Measurements from ENCODE around the gene MAST4.

The MAST4 gene

DNA sequence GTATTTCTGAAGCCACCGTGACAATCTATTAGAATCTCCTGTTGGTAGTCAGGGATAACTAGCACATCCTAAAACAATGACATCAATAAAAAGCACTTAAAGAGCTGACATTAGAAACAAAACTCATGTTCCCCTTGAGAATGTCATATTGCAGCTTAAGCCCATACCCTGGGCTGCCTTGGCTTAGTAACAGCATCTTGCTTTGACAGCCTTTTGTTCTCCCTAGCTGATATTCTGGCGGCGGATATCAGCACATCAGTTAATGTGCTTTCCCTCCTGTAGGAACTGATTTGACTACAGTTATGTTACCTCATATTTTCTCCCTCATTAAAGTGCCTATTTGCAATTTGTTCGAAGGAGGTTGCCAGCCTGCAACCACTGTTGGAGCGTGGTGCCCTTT, 386.3 kb downstream of the MAST4 start:
- Histone ChIP-seq H3K27me3 (ENCODE audit: insufficient read depth, poor library complexity, severe bottlenecking) (no peaks in the 10 kb centered on the region), H3K27ac (replicated peaks) (no peak overlapping the region), H3K4me3 (replicated peaks; ENCODE audit: insufficient read depth, low read length) (no peak overlapping the region)
- DNase-seq (ENCODE audit: low read depth in 1 of 2, low spot score in 1 of 2): no peak
- TF ChIP-seq, protein P1, sequence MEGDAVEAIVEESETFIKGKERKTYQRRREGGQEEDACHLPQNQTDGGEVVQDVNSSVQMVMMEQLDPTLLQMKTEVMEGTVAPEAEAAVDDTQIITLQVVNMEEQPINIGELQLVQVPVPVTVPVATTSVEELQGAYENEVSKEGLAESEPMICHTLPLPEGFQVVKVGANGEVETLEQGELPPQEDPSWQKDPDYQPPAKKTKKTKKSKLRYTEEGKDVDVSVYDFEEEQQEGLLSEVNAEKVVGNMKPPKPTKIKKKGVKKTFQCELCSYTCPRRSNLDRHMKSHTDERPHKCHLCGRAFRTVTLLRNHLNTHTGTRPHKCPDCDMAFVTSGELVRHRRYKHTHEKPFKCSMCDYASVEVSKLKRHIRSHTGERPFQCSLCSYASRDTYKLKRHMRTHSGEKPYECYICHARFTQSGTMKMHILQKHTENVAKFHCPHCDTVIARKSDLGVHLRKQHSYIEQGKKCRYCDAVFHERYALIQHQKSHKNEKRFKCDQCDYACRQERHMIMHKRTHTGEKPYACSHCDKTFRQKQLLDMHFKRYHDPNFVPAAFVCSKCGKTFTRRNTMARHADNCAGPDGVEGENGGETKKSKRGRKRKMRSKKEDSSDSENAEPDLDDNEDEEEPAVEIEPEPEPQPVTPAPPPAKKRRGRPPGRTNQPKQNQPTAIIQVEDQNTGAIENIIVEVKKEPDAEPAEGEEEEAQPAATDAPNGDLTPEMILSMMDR (IDR thresholded peaks at IDR 0.05; ENCODE audit: insufficient read depth, low read length): no peak
- TF ChIP-seq SPI1 (IDR thresholded peaks at IDR 0.05; ENCODE audit: borderline replicate concordance, low read depth) (no peak), GABPA (IDR thresholded peaks at IDR 0.05; ENCODE audit: low read depth) (no peak), POLR2AphosphoS5 (IDR thresholded peaks at IDR 0.05; ENCODE audit: low read depth) (no peak)
- TF ChIP-seq, protein P2, sequence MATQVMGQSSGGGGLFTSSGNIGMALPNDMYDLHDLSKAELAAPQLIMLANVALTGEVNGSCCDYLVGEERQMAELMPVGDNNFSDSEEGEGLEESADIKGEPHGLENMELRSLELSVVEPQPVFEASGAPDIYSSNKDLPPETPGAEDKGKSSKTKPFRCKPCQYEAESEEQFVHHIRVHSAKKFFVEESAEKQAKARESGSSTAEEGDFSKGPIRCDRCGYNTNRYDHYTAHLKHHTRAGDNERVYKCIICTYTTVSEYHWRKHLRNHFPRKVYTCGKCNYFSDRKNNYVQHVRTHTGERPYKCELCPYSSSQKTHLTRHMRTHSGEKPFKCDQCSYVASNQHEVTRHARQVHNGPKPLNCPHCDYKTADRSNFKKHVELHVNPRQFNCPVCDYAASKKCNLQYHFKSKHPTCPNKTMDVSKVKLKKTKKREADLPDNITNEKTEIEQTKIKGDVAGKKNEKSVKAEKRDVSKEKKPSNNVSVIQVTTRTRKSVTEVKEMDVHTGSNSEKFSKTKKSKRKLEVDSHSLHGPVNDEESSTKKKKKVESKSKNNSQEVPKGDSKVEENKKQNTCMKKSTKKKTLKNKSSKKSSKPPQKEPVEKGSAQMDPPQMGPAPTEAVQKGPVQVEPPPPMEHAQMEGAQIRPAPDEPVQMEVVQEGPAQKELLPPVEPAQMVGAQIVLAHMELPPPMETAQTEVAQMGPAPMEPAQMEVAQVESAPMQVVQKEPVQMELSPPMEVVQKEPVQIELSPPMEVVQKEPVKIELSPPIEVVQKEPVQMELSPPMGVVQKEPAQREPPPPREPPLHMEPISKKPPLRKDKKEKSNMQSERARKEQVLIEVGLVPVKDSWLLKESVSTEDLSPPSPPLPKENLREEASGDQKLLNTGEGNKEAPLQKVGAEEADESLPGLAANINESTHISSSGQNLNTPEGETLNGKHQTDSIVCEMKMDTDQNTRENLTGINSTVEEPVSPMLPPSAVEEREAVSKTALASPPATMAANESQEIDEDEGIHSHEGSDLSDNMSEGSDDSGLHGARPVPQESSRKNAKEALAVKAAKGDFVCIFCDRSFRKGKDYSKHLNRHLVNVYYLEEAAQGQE (IDR thresholded peaks at IDR 0.05; ENCODE audit: insufficient replicate concordance, low read depth): no peak

DNA sequence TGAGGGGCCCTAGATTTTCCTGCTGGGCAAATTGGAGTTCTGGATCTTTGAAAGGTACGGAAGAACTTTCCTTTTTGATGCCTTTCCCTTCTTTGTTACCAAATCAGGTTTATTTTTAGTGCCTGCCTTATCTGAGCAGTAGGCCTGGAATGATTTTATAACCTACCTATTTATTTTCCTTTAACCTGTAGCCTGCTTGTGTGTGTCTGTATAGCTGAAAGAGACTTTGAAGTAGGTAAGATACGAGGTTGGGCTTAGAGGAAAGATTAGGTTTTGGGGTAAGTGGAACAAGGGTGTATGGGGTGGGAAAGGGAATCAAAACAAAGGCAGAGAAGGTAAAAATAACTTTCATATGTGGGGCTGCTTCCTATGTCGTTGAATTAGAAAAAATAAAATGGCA, 389.2 kb downstream of the MAST4 start:
- TF ChIP-seq, protein P2 (IDR thresholded peaks at IDR 0.05; ENCODE audit: insufficient replicate concordance, low read depth): no peak
- no peak for TF ChIP-seq POLR2AphosphoS5 (IDR thresholded peaks at IDR 0.05; ENCODE audit: low read depth)
- Histone ChIP-seq H3K4me3 (replicated peaks; ENCODE audit: insufficient read depth, low read length) (no peak overlapping the region), H3K27me3 (ENCODE audit: insufficient read depth, poor library complexity, severe bottlenecking) (no peaks in the 10 kb centered on the region), H3K27ac (replicated peaks) (no peak overlapping the region)
- no peak for DNase-seq (ENCODE audit: low read depth in 1 of 2, low spot score in 1 of 2)

DNA sequence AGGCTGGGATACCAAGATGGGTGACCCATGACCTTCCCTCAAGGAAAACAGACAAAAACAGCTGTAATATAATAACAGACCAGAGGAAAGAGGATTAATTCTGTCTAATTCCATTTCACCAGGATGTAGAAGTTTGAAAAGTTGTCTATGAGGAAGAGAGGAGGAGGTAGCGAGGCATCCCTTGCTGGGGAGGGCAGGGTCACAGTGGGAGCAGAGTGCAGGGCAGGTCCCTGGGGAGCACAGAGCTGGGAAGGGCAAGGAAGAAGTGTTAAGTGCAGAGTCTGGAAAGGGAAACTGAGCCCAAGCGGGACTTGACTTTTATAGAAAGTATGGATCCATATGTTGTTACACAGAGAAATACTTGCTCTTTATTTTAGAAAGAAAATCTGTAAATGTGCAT, 389.8 kb downstream of the MAST4 start:
- DNase-seq (ENCODE audit: low read depth in 1 of 2, low spot score in 1 of 2): no peak
- H3K4me3 ChIP-seq (replicated peaks; ENCODE audit: insufficient read depth, low read length): no peak overlapping the region
- no peak overlapping the region for H3K27ac ChIP-seq (replicated peaks)
- TF ChIP-seq SPI1 (IDR thresholded peaks at IDR 0.05; ENCODE audit: borderline replicate concordance, low read depth): no peak
- TF ChIP-seq, protein P1 (IDR thresholded peaks at IDR 0.05; ENCODE audit: insufficient read depth, low read length): no peak
- TF ChIP-seq POLR2AphosphoS5 (IDR thresholded peaks at IDR 0.05; ENCODE audit: low read depth): no peak
- TF ChIP-seq, protein P2 (IDR thresholded peaks at IDR 0.05; ENCODE audit: insufficient replicate concordance, low read depth): no peak
- TF ChIP-seq GABPA (IDR thresholded peaks at IDR 0.05; ENCODE audit: low read depth): no peak
- no peaks in the 10 kb centered on the region for H3K27me3 ChIP-seq (ENCODE audit: insufficient read depth, poor library complexity, severe bottlenecking)

DNA sequence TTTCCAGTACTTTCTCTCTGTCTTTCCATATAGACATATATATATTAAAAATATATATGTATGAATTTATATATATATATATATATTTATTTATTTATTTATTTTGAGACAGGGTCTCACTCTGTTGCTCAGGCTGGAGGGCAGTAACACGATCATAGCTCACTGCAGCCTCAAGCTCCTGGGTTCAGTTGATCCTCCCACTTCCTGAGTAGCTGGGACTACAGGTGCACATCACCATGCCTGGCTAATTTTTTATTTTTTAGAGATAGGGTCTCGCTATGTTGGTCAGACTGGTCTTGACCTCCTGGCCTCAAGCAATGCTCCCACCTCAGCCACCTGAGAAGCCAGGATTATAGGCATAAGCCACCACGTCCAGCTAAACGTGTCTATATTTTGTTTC, 390.3 kb downstream of the MAST4 start:
- no peak for DNase-seq (ENCODE audit: low read depth in 1 of 2, low spot score in 1 of 2)
- TF ChIP-seq POLR2AphosphoS5 (IDR thresholded peaks at IDR 0.05; ENCODE audit: low read depth) (no peak), SPI1 (IDR thresholded peaks at IDR 0.05; ENCODE audit: borderline replicate concordance, low read depth) (no peak), GABPA (IDR thresholded peaks at IDR 0.05; ENCODE audit: low read depth) (no peak)
- TF ChIP-seq, protein P1 (IDR thresholded peaks at IDR 0.05; ENCODE audit: insufficient read depth, low read length): no peak
- TF ChIP-seq, protein P2 (IDR thresholded peaks at IDR 0.05; ENCODE audit: insufficient replicate concordance, low read depth): no peak
- H3K27me3 ChIP-seq (ENCODE audit: insufficient read depth, poor library complexity, severe bottlenecking): no peaks in the 10 kb centered on the region
- no peak overlapping the region for H3K27ac ChIP-seq (replicated peaks)
- H3K4me3 ChIP-seq (replicated peaks; ENCODE audit: insufficient read depth, low read length): no peak overlapping the region
